GM12873 (cell line): ENCODE results near the gene ACADM.

Source experiments
- TF ChIP-seq, protein P1 (sequence below): IDR thresholded peaks from 2 replicates; pipeline ENCODE4 v1.5.1; 2012; ENCODE audit warnings: low read depth, mild to moderate bottlenecking, moderate library complexity, low read length, control low read depth; ENCODE audit not compliant: insufficient read depth; ENCODE audit errors: missing control alignments

ACADM gene

DNA sequence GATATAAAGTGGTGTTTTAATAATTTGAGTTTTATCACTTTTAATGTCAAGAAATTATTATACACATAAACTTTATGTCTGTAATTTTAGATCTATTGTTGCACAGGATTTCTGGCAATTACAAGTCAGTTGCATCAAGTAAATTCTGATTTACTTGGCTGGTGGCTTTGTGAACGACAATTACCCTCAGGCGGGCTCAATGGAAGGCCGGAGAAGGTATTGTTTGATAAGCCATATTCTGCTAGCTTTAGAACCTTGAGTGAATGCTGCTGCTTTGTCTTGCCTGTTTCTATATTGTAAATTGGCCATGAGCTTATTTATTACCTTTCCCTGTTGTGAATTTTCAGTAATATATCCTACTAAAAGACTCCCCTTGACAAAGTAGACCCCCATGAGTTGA is 67.6 kb downstream of the ACADM start:
- TF ChIP-seq, protein P1, sequence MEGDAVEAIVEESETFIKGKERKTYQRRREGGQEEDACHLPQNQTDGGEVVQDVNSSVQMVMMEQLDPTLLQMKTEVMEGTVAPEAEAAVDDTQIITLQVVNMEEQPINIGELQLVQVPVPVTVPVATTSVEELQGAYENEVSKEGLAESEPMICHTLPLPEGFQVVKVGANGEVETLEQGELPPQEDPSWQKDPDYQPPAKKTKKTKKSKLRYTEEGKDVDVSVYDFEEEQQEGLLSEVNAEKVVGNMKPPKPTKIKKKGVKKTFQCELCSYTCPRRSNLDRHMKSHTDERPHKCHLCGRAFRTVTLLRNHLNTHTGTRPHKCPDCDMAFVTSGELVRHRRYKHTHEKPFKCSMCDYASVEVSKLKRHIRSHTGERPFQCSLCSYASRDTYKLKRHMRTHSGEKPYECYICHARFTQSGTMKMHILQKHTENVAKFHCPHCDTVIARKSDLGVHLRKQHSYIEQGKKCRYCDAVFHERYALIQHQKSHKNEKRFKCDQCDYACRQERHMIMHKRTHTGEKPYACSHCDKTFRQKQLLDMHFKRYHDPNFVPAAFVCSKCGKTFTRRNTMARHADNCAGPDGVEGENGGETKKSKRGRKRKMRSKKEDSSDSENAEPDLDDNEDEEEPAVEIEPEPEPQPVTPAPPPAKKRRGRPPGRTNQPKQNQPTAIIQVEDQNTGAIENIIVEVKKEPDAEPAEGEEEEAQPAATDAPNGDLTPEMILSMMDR: no peak

GRCh38 chr1:75794382-75794781 is 69.9 kb downstream of the ACADM start:
- TF ChIP-seq, protein P1: no peak

DNA sequence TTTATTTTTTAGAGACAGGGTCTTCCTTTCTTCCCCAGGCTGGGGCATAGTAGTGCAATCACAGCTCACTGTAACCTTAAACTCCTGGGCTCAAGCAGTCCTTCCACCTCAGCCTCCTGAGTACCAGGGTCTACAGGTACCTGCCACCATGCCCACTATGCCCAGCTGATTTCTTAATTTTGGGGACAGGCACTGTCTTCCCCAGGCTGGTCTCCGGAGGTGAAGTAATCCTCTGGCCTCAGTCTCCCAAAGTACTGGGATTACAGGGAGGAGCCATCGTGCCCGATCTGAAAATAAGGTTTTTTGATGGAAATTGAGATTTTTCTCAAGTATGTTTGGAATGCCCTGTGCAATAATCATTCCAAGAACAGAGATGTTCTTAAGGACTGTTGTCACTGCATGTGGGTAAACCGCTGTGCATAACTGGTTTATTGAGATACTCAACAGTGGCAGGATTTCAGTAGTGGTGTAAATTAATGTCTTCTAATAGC is 71.2 kb downstream of the ACADM start:
- TF ChIP-seq, protein P1: no peak

DNA sequence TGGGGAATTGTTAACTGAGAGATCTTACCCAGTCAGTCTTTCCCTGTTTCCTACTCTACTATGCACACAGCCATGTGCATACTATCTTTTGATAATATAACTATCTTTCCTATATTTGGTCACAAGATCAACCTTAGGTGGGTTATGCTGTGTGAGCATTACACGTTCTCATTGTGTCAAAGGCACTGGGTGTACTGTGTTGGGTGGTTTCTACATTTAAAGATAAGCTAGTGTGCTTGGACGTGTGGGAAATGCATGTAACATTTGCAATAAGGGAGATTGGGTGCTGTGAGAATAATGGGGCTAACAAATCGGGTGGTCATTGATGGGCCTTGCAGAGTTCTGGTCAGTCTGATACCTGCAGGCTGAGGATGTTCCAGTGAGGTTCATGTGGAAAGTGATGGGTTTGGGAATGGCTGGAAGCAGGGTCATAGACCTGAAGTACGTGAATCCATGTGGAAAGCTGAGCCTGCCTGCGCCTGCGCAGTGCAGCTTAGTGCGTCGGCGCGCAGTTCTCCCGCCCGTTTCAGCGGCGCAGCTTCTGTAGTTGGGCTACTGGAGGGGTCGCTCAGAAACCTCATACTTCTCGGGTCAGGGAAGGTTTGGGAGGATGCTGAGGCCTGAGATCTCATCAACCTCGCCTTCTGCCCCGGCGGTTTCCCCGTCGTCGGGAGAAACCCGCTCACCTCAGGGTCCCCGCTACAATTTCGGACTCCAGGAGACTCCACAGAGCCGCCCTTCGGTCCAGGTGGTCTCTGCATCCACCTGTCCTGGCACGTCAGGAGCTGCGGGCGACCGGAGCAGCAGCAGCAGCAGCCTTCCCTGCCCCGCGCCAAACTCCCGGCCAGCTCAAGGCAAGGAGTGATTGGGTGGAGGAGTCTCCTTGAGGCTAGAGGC is 72.1 kb downstream of the ACADM start, which contains the start of gene MSH4:
Gene MSH4, plus strand, starts transcription at position 507 of the 897 bp plus-strand sequence. Its CDS starts 104 bp downstream, at position 611.
- TF ChIP-seq, protein P1: no peak

DNA sequence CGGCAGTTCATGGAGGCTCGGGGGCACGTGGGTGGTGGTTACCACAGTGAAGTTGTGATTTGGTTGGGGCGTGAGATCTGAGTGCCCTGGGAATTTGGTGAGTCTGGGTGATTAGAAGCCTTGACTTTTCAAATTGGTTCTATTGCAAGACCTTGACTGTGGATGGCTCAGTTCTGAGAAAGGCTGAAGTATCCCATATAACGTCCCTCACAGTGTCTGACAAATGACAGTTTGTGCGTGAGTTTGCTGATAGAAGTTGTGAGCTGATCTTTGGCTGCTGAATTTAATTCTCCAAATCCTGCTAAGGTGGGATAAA is 72.7 kb downstream of the ACADM start:
- TF ChIP-seq, protein P1: no peak

- TF ChIP-seq, protein P1: no peak
Measured at GRCh38 chr1:75797606-75798216, 73.2 kb downstream of the ACADM start.

- TF ChIP-seq, protein P1: no peak
Measured at GRCh38 chr1:75808921-75809320, 84.4 kb downstream of the ACADM start.
